GM21447 (cell line): ENCODE data around the gene CYP21A2.
"Not testable (repeated sequence)": the region's sequence is repeated elsewhere in the genome, so short reads cannot be mapped to it uniquely, and the experiment has no call there.

ENCODE experiments used
- ATAC-seq: cut with Tn5 transposase; IDR thresholded peaks from one replicate; pipeline ENCODE4 v1.9.1; 2021; ENCODE audit not compliant: unreplicated experiment

The CYP21A2 gene

DNA sequence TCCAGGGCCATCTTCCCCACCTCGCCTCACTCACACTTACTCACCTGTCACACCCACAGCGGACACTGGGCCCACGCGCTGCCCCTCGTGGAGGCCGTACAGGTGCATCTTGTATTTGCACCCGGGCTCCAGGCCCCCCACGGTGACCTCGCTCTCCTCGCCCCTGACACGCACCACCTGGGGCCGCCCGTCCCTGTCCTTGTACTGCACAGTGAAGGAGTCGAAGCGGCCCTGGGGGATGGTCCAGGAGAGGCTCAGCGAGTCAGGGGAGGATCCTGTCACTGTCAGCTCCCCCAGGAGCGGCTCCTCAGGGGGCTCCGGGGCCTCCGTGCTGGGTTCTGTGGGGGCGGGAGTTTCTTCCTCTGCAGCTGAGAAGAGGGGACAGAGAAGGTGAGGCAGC is 14.4 kb downstream of the CYP21A2 start:
- not testable (repeated sequence) for ATAC-seq

DNA sequence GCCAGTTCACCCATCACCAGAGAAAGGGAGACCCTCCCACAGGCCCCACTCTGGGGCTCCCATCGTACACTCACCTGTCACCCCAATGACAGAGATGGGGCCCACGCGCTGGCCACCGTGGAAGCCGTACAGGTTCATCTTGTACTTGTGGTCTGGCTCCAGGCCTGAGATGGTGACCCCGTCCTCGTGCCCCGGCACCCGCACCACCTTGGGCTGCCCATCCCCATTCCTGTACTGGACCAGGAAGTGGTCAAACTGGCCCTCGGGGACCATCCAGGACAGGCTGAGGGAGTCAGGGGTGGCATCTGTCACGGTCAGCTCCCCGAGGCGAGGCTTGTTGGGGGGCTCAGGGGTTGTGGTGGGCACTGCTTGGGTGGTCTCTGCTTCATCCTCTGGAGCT is 15.1 kb downstream of the CYP21A2 start:
- not testable (repeated sequence) for ATAC-seq

DNA sequence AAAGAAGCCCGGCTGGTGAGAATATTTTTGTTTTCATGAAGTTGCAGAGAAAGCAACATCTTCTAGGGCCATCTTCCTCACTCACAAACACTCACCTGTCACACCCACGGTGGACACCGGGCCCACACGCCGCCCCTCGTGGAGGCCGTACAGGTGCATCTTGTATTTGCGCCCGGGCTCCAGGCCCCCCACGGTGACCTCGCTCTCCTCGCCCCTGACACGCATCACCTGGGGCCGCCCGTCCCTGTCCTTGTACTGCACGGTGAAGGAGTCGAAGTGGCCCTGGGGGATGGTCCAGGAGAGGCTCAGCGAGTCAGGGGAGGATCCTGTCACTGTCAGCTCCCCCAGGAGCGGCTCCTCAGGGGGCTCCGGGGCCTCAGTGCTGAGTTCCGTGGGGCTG is 17.5 kb downstream of the CYP21A2 start:
- not testable (repeated sequence) for ATAC-seq

DNA sequence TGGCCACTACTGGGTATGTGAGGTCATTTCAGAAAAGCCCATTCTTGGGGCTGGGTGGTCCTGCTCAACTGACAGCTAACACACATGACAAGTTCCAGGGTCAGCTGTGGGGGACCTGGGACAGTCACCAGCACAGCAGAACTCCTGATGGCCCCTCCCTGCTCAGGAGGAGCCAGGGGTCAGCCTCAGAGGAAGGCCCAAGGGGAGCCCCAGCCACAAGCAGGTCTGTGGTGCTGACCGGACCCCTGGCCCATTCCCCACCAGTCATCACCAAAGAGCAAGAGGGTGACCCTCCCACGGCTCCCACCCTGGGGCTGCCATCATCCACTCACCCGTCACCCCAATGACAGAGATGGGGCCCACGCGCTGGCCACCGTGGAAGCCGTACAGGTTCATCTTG is 18.0 kb downstream of the CYP21A2 start:
- ATAC-seq = no peak

DNA sequence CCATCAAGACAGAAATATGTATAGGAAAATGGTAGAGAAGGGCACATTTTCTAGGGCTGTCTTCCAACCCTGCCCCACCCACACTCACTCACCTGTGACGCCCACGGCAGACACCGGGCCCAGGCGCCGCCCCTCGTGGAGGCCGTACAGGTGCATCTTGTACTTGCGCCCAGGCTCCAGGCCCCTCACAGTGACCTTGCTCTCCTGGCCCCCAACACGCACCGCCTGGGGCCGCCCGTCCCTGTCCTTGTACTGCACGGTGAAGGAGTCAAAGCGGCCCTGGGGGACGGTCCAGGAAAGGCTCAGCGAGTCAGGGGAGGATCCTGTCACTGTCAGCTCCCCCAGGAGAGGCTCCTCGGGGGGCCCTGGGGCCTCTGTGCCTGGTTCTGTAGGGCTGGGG is 19.8 kb downstream of the CYP21A2 start:
- ATAC-seq = no peak

DNA sequence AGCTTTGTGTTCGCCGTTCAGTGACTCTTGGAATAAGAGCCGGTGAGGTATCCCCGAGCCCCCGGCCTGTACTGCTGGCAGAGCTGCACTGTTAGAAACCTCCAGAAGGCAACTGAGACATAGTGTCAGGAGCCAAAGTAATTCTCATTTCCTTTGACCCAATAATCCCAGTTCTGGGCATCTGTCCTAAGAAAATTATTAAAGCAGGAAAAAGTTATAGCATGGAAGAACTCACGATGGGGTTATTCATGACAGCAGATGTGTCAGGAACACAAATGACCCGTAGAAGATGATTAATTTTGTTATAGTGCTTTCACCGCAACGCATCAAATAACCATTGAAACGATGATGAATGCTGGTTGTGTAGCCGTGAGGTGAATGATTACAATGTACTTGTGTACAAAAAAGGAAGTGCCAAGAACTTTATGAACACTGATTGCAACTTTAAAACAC is 20.3 kb downstream of the CYP21A2 start:
- no peak for ATAC-seq

DNA sequence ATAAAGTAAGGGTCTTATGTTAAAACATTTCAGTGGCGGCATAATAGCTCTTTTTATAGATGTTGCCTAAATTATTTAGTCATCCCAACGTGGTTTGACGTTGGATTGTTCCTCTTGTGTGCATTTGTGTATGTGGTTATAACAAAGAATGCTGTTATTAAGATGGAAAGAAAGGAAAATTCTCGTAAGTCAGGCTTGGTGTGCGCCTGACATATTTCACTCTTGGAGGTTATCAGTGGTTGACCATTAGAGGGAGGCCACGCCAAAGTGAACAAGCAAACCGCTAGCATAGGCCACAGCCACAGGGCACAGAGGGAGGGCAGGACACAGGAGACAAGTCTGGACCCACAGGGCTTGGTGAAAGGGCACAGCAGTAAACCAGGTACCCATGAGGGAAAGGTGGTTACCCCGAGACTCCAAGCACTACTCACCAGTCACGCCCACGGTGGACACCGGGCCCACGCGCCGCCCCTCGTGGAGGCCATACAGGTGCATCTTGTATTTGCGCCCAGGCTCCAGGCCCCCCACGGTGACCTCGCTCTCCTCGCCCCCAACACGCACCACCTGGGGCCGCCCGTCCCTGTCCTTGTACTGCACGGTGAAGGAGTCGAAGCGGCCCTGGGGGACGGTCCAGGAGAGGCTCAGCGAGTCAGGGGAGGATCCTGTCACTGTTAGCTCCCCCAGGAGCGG is 22.9 kb downstream of the CYP21A2 start:
- no peak for ATAC-seq

DNA sequence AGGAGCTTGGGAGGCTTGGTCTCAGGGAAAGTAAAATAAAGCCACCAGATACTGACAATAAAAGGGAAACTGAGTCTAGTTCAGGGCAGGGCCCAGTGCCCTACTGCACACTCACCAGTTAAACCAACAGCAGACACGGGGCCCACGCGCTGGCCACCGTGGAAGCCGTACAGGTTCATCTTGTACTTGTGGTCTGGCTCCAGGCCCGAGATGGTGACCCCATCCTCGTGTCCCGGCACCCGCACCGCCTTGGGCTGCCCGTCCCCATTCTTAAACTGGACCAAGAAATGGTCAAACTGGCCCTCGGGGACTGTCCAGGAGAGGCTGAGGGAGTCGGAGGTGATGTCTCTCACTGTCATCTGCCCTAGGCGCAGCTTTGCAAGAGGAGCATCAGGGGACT is 26.5 kb downstream of the CYP21A2 start:
- ATAC-seq = no peak

DNA sequence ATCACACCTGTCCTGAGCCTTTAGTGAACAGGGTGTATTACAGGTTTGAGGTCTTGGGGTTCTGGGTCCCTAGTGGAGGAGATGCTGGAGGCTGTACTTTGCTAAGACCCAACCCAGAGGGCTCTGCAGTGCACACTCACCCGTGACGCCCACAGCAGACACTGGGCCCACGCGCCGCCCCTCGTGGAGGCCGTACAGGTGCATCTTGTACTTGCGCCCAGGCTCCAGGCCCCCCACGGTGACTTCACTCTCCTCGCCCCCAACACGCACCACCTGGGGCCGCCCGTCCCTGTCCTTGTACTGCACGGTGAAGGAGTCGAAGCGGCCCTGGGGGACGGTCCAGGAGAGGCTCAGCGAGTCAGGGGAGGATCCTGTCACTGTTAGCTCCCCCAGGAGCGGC is 29.3 kb downstream of the CYP21A2 start:
- not testable (repeated sequence) for ATAC-seq

DNA sequence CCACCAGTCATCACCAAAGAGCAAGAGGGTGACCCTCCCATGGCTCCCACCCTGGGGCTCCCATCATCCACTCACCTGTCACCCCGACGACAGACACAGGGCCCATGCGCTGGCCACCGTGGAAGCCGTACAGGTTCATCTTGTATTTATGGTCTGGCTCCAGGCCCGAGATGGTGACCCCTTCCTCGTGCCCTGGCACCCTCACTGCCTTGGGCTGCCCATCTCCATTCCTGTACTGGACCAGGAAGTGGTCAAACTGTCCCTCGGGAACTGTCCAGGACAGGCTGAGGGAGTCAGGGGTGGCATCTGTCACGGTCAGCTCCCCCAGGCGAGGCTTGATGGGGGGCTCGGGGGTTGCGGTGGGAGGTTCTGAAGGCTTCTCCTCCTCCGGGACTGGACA is 30.1 kb downstream of the CYP21A2 start:
- ATAC-seq = not testable (repeated sequence)

DNA sequence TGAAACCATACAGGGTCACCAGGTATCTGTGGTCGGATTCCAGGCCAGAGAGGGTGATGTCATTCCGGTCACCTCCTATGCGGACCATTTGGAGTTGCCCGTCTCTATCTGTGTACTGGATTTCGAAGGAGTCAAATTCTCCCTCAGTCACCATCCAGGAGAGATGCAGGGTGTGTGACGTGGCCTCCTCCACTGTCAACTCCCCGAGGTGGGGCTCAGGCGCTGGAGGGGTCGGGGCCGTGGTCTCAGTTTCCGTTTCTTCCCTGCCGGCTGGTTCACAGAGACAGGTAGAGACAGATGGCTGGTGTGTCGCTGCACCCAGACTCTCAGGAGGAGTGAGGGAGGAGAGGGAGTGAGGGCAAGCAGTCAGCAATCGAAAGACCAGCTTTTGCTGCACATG is 30.7 kb downstream of the CYP21A2 start:
- no peak for ATAC-seq

DNA sequence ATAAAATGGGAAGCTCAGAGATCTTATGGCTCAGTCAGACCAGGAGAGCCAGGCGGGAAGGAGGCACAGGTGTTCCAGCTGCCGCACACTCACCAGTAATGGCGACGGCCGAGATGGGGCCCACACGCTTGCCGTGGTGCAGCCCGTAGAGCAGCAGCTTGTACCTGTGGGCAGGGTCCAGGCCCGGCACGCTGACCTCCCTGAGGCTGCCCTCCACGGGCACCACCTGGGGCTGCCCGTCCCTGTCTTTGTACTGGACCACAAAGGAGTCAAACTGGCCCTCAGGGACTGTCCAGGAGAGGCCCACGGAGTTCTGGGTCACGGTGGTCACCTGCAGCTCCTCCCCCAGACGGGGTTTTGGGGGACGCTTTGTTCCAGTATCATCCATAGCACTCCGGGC is 31.2 kb downstream of the CYP21A2 start:
- no peak for ATAC-seq

DNA sequence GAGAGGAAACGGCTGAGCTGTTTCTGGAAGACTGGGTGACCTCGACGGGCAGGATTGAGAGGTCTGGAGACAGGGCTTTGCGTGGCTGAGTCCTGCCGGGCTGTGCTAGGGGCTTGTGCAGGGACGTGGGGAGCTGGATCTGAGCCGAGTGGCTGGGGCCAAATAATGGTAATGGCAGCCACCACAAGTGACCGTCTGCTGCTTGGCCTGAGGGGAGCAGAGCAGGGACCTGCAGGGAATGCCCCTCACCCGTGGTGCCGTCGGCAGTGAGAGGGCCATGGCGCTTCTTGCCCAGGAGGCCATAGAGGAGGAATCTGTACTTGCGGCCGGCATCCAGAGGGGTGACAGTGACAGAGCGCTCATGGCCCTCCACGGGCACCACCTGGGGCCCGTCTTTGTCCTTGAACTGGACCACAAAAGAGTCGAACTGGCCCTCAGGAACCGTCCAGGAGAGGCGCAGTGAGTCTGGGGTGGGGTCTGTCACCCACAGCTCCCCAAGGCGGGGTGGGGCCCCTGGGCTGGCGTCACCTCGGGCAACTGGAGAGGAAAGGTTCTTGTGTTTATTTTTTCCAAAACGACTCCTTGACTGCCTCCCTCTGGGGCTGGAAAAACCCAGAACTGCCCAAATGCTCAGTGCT is 31.8 kb downstream of the CYP21A2 start:
- no peak for ATAC-seq

DNA sequence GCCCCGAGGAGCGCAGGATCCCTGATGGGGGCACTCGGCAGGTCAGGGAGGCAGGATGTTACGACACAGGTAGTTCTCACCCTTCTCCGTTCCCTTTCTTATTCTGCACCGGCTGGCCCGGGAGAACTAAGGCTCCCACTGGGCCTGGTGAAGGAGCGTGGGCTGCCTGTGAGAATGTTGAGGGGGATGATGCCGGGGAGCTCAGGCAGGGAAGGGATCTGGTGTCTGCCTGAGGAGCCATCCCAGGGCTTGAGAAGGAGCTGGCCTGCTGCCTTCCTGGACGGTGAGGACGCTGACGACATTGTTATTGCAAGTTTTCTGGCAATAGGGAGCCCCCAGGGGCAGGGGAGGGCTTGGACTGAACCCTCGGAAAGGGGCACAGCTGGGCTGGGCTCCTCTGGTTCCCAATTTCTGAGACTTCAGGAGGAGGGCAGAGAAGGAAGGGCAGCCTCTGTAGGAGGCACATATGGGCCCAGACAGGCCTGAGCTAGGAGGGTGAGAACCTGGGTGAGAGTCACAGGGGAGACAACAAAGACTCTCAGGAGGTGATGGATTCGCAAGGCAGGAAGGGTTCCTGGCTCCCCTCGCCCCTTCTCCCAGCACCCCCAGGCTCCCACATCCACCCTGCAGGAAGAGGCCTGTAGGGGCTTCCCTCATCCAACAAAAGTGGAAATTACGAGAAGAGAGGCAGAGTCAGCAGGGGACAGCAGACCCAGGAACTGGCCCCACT is 32.8 kb downstream of the CYP21A2 start:
- no peak for ATAC-seq

DNA sequence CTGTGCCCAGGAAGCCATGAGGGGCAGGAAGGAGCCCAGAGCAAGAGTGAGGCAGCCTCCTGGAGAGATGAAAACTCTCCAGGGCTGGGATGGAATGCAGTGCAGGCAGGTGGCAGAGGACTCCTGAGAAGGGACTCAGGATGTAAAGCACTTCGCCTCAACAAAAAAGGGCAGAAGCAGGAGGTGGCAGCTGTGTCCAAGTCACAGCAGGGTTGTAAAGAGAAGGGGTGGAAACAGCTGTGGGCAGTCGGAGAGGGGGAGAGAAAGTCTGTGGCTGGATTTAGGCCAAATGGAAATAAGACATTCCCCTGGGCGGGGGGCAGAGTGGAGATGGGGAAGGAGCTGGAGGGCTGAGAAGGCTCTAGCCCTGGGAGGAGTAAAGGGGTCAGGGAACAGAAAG is 34.9 kb downstream of the CYP21A2 start:
- no peak for ATAC-seq

DNA sequence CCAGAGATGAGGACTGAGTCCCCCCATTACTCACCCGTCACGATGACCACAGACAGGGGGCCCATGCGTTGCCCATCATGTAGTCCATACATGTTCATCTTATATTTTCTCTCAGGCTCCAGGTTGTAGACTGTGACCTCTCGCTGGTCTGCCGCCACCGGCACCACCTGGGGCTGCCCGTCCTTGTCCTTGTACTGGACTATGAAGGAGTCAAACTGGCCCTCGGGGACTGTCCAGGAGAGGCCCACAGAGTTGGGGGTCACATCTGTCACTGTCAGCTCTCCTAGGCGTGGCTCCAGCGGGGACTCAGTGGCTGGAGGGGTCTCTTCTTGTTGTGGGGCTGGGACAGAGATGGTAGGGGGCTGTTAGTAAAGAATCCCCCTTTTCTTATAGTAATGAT is 35.4 kb downstream of the CYP21A2 start:
- no peak for ATAC-seq

DNA sequence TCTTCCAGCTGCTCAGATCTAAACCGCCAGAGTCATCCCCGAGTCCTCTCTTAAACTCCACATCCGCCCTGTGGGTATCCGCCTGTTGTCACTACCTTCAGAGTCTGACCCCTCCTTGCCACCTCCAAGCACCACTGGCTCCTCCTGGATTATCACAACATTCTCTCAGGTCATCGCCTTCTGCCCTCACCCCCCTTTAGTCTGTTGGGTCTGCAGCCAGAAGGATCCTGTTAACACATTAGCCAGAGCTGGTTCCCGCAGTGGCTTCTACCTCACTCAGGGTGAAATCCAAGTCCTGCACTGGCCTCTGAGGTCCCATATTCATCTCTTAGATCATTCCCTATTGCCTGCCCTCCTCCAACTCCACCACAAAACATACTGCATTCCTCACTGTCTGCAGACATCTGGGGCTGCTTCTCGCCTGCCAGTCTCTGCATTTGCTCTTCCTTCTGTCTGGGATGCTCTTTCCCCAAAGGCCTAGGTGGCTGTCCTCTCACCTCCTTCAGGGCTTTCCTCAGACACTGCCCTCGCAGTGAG is 36.8 kb downstream of the CYP21A2 start:
- ATAC-seq = no peak

DNA sequence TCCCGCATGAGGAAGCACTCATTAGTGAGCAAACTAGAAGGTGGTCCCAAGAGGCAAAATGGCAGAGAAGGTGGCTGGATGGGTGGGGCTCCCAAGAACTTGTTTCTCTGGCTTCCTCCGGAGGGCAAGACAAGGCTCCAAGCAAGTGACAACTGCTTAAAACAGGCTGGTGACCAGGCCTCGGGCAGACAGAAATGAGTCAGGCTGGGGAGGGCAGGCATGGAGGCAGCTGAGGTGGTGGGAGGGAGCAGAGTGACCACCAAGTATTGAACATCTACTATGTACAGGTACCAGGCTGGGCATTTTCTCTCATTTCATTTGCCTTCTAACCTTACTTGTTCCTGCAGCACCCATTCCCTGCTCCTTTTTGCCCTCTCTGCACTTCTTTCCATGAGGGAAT is 37.6 kb downstream of the CYP21A2 start:
- no peak for ATAC-seq

DNA sequence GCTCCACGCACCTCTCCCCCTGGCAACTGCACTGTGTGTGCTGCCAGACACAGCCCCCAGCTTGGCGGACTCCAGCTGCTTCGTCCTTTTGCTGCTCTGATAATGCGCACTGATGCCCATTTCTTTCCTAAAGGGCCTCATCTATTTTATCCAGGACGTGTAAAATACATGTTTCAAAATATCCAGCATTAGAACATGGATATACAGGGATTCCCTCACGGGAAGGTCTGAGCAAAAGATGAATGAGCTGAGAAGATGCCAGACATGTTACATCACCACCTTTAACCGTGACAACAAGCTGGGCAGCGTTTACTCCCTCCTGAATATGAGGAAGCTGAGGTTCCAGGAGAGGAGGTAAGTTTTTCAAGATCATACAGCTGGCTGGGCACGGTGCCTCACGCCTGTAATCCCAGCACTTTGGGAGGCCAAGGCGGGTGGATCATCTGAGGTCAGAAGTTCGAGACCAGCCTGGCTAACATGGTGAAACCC is 38.1 kb downstream of the CYP21A2 start:
- no peak for ATAC-seq

DNA sequence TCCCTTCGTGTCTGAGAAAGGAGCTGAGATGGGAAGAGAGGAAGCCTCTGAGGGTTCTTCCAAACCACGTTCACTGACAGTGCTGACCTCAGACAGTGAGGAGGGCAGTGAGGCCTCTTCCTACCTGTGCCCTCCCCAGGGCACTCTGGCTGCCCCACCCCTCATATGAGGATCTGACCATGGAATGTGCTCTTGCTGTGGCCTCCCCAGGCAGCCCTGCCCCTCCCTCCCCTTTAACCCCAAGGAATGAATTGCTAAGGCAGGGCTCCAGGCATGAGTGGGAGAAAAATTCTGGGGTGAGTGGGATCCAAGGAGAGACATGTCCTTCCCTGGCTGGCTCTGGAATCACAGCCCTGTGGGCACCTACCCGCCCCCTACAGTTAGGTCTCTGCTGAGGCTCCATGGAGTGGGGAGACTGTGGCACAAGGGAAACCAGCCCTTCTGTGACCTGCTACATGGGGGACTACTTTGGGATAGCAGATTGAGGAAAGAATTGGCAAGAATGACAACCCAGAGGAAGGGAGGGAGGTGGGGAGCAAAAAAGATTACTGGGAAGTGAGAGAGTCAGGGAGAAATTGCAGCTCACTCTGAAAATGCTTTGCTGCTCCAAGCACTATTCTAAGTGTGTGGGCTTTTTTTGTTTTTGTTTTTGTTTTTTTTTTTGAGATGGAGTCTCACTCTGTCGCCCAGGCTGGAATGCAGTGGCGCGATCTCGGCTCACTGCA is 41.5 kb downstream of the CYP21A2 start:
- ATAC-seq = no peak
